OCI-LY7 (cell line): ENCODE data around the gene PPP3CA.

Source experiments
- EZH2phosphoT487 ChIP-seq: fragments of 200-600 bp; sonication (generic); IDR thresholded peaks from 2 replicates; pipeline ENCODE4 v1.6.1; 2018; ENCODE audit warnings: low read depth, borderline replicate concordance, mild to moderate bottlenecking, mixed run types, antibody characterized with exemption, low read length, moderate library complexity, mixed read lengths
- TF ChIP-seq, protein P1 (sequence below): fragments of 200-600 bp; sonication (generic); conservative IDR thresholded peaks from 2 replicates; pipeline ENCODE4 v1.5.1; 2014; ENCODE audit warnings: mild to moderate bottlenecking, antibody characterized with exemption, low read length, moderate library complexity, mixed read lengths

DNA sequence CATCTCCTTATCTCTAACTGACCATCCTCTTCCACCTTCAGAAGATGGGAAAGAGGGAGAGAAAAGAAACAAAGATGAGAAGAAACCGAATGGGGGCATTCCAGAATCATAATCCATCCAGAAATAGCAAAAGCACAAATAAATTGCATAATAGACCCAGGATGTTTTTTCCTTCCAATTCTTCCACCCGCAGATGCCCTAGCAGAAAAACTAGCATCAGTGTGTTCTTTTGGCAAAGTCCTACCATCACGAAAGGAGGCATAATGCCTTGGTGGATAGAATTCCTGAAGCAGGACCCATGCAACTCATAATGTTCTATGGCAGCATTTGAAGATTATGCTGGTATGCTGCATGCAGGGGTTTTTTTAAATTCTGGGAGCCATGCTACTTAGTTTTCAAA, 279.2 kb downstream of the PPP3CA start:
- TF ChIP-seq, protein P1, sequence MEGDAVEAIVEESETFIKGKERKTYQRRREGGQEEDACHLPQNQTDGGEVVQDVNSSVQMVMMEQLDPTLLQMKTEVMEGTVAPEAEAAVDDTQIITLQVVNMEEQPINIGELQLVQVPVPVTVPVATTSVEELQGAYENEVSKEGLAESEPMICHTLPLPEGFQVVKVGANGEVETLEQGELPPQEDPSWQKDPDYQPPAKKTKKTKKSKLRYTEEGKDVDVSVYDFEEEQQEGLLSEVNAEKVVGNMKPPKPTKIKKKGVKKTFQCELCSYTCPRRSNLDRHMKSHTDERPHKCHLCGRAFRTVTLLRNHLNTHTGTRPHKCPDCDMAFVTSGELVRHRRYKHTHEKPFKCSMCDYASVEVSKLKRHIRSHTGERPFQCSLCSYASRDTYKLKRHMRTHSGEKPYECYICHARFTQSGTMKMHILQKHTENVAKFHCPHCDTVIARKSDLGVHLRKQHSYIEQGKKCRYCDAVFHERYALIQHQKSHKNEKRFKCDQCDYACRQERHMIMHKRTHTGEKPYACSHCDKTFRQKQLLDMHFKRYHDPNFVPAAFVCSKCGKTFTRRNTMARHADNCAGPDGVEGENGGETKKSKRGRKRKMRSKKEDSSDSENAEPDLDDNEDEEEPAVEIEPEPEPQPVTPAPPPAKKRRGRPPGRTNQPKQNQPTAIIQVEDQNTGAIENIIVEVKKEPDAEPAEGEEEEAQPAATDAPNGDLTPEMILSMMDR: no peak
- no peak for TF ChIP-seq EZH2phosphoT487
